GM21619 (cell line): ENCODE data around the gene TET3.

Experiments used
- ATAC-seq: cut with Tn5 transposase; IDR thresholded peaks from one replicate; pipeline ENCODE4 v1.9.1; 2021; ENCODE audit not compliant: unreplicated experiment

TET3 gene

GRCh38 chr2:73963385-73964120 lies 21.2 kb upstream of the TET3 start:
- no peak for ATAC-seq

GRCh38 chr2:73964223-73964622 lies 20.5 kb upstream of the TET3 start:
- ATAC-seq = no peak

GRCh38 chr2:73965053-73965452 lies 19.7 kb upstream of the TET3 start:
- no peak for ATAC-seq

- ATAC-seq = no peak
Measured at GRCh38 chr2:73968357-73968937, 16.3 kb upstream of the TET3 start.

- ATAC-seq = no peak
Measured at GRCh38 chr2:73969356-73969755, 15.4 kb upstream of the TET3 start.

- no peak for ATAC-seq
Measured at GRCh38 chr2:73970141-73970803, 14.4 kb upstream of the TET3 start.

- ATAC-seq = peak; percentile 76
Measured at GRCh38 chr2:73970850-73971471, 13.7 kb upstream of the TET3 start.

GRCh38 chr2:73971722-73972121 lies 13.0 kb upstream of the TET3 start:
- no peak for ATAC-seq

GRCh38 chr2:73972846-73973245 lies 11.9 kb upstream of the TET3 start:
- ATAC-seq = no peak

- no peak for ATAC-seq
Measured at GRCh38 chr2:73975731-73976130, 9.0 kb upstream of the TET3 start.

- ATAC-seq = no peak
Measured at GRCh38 chr2:73976803-73977202, 7.9 kb upstream of the TET3 start.

- no peak for ATAC-seq
Measured at GRCh38 chr2:73977466-73977865, 7.2 kb upstream of the TET3 start.

GRCh38 chr2:73979021-73979420 lies 5.7 kb upstream of the TET3 start:
- ATAC-seq = no peak

GRCh38 chr2:73979686-73980085 lies 5.0 kb upstream of the TET3 start:
- ATAC-seq = no peak

- ATAC-seq = no peak
Measured at GRCh38 chr2:73980566-73980965, 4.1 kb upstream of the TET3 start.

- no peak for ATAC-seq
Measured at GRCh38 chr2:73981081-73982001, 3.4 kb upstream of the TET3 start.

- ATAC-seq = no peak
Measured at GRCh38 chr2:73982140-73982617, 2.5 kb upstream of the TET3 start.

GRCh38 chr2:73983322-73984202 lies 1.1 kb upstream of the TET3 start:
- no peak for ATAC-seq

GRCh38 chr2:73984922-73985307 lies 205 bp downstream of the TET3 start:
- no peak for ATAC-seq
